PC-3 (cell line): ENCODE results near the gene DUSP5.

Experiments used
- EZH2phosphoT487 ChIP-seq: fragments of 300-600 bp; sonication (generic); IDR thresholded peaks from 2 replicates; pipeline ENCODE4 v1.6.1; 2018; ENCODE audit warnings: mild to moderate bottlenecking, antibody characterized with exemption, low read length, borderline replicate concordance
- TF ChIP-seq, protein P1 (sequence below): fragments of 300-600 bp; sonication (generic); conservative IDR thresholded peaks from 2 replicates; pipeline ENCODE4 v1.5.1; 2017; ENCODE audit warnings: antibody characterized with exemption, low read depth, mild to moderate bottlenecking, low read length

DNA sequence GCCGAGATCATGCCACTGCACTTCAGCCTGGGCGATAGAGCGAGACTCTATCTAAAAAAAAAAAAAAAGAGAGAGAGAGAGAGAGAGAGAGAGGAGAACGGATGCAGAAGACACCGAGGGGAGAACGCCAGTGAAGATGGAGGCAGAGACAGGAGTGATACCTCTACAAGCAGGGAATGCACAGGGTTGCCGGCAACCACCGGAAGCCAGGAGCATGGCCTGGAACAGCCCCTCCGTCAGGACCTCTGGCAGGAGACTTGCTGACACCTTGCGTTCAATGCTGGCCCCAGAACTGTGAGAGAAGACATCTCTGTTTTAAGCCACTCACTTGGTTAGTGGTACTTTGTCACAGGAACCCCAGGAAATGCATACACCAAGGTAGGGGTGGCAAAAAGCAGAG, 38.1 kb upstream of the DUSP5 start:
- TF ChIP-seq, protein P1, sequence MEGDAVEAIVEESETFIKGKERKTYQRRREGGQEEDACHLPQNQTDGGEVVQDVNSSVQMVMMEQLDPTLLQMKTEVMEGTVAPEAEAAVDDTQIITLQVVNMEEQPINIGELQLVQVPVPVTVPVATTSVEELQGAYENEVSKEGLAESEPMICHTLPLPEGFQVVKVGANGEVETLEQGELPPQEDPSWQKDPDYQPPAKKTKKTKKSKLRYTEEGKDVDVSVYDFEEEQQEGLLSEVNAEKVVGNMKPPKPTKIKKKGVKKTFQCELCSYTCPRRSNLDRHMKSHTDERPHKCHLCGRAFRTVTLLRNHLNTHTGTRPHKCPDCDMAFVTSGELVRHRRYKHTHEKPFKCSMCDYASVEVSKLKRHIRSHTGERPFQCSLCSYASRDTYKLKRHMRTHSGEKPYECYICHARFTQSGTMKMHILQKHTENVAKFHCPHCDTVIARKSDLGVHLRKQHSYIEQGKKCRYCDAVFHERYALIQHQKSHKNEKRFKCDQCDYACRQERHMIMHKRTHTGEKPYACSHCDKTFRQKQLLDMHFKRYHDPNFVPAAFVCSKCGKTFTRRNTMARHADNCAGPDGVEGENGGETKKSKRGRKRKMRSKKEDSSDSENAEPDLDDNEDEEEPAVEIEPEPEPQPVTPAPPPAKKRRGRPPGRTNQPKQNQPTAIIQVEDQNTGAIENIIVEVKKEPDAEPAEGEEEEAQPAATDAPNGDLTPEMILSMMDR = no peak
- TF ChIP-seq EZH2phosphoT487 = no peak
